ENCODE results near the gene NMT2. TPM values are rescaled to one million over a fixed set of nuclear protein-coding genes. Genes with fewer than 3 reads are reported as not detected.

NMT2 gene
- total RNA-seq, 2 experiments from 2014 or later: 0.72 to 0.82 TPM

GRCh38 chr10:15150563-15150962 lies 17.9 kb downstream of the NMT2 start:
- no peaks in the 10 kb centered on the region for H3K9me2 ChIP-seq (ENCODE audit: insufficient read depth, low read length)
- H3K4me1 ChIP-seq (ENCODE audit: insufficient read depth, low read length, poor library complexity, severe bottlenecking): no peaks in the 10 kb centered on the region
- no peaks in the 10 kb centered on the region for H3K9me3 ChIP-seq (ENCODE audit: low read length)
- no TSS peak for BruUV-seq (replicated peaks)
- no peak for DNase-seq (ENCODE audit: low spot score)
- no peak overlapping the region for H3K4me2 ChIP-seq (ENCODE audit: low read length)
- TF ChIP-seq CTCF (conservative IDR thresholded peaks at IDR 0.05; ENCODE audit: low read length) (no peak), EZH2phosphoT487 (IDR thresholded peaks at IDR 0.05; ENCODE audit: borderline replicate concordance, low read depth, low read length) (no peak)
- H3K79me2 ChIP-seq (ENCODE audit: insufficient read depth, low read depth, low read length): no peaks in the 10 kb centered on the region
- H2AFZ ChIP-seq (ENCODE audit: low read length): no peak overlapping the region
- no peak overlapping the region for H3K4me3 ChIP-seq (ENCODE audit: low read depth, low read length, poor library complexity, severe bottlenecking)
- intact Hi-C loops (cut with micrococcal nuclease; ENCODE audit: unreplicated experiment): no loop called here
- H3K36me3 ChIP-seq (ENCODE audit: insufficient read depth, low read length): no peaks in the 10 kb centered on the region
- H4K20me1 ChIP-seq (ENCODE audit: insufficient read depth, low read length): no peaks in the 10 kb centered on the region
- no peak overlapping the region for H3K27ac ChIP-seq (ENCODE audit: low read depth, low read length, poor library complexity, severe bottlenecking)
- POLR2A ChIA-PET: interaction anchor here (0.6 kb wide), 2 partner anchors 61 to 238 kb away, joined by 3 to 4 read pairs; no protein-coding TSS in a partner anchor
- CTCF ChIA-PET (ENCODE audit: unreplicated experiment): no interaction called here

- no TSS peak for BruUV-seq (replicated peaks)
Measured at GRCh38 chr10:15149042-15149771, 19.3 kb downstream of the NMT2 start.

More at GRCh38 chr10:15149042-15149771, 19.3 kb downstream of the NMT2 start:
- Histone ChIP-seq H4K20me1 (ENCODE audit: insufficient read depth, low read length) (no peaks in the 10 kb centered on the region), H3K4me1 (ENCODE audit: insufficient read depth, low read length, poor library complexity, severe bottlenecking) (no peaks in the 10 kb centered on the region), H2AFZ (ENCODE audit: low read length) (no peak overlapping the region), H3K27ac (ENCODE audit: low read depth, low read length, poor library complexity, severe bottlenecking) (no peak overlapping the region), H3K79me2 (ENCODE audit: insufficient read depth, low read depth, low read length) (no peaks in the 10 kb centered on the region), H3K4me2 (ENCODE audit: low read length) (no peak overlapping the region), H3K9me2 (ENCODE audit: insufficient read depth, low read length) (no peaks in the 10 kb centered on the region), H3K36me3 (ENCODE audit: insufficient read depth, low read length) (no peaks in the 10 kb centered on the region), H3K4me3 (ENCODE audit: low read depth, low read length, poor library complexity, severe bottlenecking) (no peak overlapping the region), H3K9me3 (ENCODE audit: low read length) (no peaks in the 10 kb centered on the region)
- TF ChIP-seq CTCF (conservative IDR thresholded peaks at IDR 0.05; ENCODE audit: low read length) (no peak), EZH2phosphoT487 (IDR thresholded peaks at IDR 0.05; ENCODE audit: borderline replicate concordance, low read depth, low read length) (no peak)
- intact Hi-C loops (cut with micrococcal nuclease; ENCODE audit: unreplicated experiment): no loop called here
- ChIA-PET CTCF (ENCODE audit: unreplicated experiment) (no interaction called here), POLR2A (interaction anchor here (0.6 to 0.7 kb wide), 2 partner anchors 18 to 35 kb away, joined by 3 read pairs; no protein-coding TSS in a partner anchor)
- no peak for DNase-seq (ENCODE audit: low spot score)
